Amygdala (tissue), 56 donors: ENCODE data around the gene GLYATL1B.

Experiments
- DNase-seq, 56 donors: peaks; one replicate each; lab custom pipeline; 2025; lab: John Stamatoyannopoulos, UW

The GLYATL1B gene

DNA sequence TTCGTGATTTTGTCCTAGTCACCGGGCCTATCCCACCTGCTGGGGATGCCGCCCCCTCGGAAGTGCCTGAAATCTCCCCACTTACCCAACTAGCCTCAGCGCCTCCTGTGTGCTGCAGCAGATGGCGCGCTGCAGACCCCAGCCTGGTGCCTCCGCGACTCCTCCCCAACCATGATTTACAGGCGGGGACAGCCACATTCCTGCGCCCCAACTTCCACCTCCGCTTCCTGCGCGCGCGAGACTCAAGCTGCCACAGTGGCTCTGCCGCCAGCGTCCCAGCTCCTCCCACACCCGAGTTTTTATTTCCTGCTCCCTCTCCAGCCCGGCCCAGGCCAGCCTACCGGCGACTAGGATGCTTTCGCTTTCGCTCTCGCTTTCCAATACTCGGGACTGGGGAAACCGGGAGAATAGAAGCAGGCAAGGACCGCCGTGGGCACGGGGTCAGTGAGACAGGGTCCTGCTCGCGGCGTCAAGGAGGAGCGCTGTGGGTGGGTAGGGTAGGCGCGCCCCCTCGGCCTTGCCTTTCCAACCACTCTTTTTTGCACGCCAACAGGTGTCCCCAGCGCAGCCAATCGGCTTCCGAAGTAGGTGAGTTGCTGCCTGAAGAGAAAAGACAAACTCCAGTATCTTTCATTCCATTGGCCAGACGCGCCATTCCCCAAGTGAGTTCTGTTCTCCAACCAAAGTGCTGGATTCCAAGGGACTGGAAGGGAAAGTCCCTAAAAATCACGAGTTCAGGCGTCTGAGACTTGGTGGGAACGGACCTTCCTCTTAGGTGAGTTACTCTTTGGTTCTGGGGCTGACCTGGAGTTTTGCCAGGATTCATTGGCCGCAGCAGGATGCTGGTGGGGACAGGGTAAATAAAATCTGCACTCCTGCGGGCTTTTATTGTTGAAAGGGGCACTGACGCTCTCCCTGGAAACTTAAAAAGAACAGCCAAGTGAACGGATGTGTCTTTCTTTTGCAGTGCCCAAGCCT lies 56.7 kb downstream of the GLYATL1B start, which contains the start of gene FAM111A:
Gene FAM111A, plus strand, starts transcription at position 327 of the 978 bp plus-strand sequence. CDS start 6,017 bp downstream, outside the sequence.
- DNase-seq = peak in 53 of 56 donors; percentile 7 to 87 (median 63)

DNA sequence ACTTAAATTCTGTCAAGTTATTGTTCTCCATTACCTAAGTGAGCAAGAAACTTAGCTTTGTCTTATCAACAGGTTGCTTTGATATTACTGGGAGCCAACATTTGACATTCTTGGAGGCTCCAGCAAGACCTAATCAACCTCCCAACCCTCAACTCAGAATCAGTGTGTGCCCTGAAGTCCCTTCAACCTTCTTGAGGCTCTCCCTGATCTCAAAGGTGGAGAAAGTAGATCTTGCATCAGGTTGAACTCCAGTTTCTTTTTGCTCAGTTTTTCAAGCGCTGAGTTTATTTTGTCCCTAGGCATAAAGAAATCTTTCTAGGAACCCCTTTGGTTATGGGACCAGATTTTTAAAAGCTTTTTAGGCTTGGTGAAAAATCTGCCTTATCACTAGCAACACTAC lies 58.0 kb downstream of the GLYATL1B start:
- no peak for DNase-seq
